GM21381 (cell line): ENCODE results near the gene CPNE2.

Source experiments
- ATAC-seq: cut with Tn5 transposase; IDR thresholded peaks from one replicate; pipeline ENCODE4 v1.9.1; 2021; ENCODE audit warnings: mild to moderate bottlenecking, moderate library complexity; ENCODE audit not compliant: unreplicated experiment

The CPNE2 gene

DNA sequence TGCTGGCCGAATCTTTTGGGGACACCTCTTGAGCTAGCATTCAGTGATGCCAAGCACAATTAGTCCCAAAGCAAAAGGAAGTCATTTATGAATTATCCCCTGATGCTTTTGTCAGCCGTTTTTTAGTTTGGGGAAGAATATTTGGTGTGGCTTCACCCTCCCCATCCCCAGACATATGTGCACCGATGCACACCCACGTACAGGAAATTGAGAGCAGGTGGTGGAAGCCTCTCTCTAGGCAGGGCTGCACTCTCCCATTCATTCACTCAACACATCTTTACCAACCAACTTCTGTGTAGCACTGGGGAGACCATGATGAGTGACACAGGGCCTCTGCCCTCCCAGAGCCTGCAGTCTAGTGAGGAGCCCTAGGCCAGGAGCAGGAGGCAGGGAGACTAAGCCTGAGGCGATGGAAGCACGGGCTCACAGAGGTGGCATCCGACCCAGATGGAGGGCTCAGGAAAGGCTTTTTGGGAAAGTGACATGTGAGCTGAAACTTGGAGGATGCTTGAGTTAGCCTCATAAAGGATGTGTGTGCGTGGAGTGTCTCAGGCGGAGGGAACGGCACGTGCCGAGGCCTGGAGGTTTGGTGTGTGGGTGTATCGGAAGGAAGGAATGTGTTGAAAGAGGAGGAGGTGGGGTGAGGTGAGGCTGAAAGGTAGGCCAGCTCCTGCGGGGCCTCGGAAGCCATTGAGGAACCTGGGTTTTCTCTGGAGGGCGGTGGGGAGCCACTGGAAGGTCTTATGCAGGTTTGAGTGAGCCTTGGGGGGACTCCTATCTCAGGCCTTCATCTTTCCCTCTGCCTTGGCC is 49.6 kb downstream of the CPNE2 start:
- no peak for ATAC-seq

GRCh38 chr16:57143149-57143921 is 51.0 kb downstream of the CPNE2 start:
- ATAC-seq, result no peak

- ATAC-seq, result no peak
Observed at GRCh38 chr16:57144027-57144426, 51.6 kb downstream of the CPNE2 start.

- ATAC-seq, result no peak
Observed at GRCh38 chr16:57145046-57146021, 53.0 kb downstream of the CPNE2 start.

DNA sequence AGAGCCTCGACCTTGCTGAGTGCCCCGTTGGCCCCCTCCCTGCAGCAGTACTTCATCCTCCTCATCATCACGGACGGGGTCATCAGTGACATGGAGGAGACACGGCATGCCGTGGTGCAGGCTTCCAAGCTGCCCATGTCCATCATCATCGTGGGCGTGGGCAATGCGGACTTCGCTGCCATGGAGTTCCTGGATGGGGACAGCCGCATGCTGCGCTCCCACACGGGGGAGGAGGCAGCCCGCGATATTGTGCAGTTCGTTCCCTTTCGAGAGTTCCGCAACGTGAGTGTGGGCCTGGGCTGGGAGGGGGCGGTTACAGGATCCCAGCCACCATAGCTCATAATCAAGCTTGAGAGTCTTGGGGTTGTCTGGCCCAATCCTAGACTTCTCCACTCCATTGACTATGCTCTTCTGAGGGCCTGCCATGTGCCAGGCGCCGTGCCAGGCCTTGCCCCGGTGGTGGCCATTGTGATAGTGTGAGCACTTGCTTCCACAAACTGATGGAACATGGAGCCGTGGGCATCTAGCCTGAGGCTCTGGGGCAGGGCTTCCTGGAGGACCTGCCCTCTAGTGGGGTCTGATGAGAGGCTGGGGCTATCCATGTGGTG is 53.8 kb downstream of the CPNE2 start:
- no peak for ATAC-seq

DNA sequence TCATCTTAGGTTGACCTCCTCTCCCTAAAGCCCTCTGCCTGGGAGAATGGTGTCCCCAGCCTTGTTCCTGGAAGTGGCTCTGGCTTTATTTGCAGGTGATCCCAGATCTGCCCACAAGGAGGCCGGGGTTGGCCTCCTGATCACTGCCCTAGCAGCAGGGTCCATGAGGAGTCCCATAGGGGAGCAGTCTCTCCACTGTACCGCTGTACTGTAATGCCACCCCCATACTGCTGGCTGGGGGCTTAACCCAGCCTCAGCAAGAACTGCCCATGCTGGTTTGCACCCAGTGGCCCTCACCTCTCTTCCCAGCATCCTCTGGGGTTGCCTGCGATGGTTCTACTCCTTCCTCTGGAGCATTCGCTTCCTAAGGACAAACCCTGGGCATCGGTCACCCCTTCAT is 54.4 kb downstream of the CPNE2 start:
- ATAC-seq, result no peak

GRCh38 chr16:57147381-57148221 is 55.2 kb downstream of the CPNE2 start:
- no peak for ATAC-seq

DNA sequence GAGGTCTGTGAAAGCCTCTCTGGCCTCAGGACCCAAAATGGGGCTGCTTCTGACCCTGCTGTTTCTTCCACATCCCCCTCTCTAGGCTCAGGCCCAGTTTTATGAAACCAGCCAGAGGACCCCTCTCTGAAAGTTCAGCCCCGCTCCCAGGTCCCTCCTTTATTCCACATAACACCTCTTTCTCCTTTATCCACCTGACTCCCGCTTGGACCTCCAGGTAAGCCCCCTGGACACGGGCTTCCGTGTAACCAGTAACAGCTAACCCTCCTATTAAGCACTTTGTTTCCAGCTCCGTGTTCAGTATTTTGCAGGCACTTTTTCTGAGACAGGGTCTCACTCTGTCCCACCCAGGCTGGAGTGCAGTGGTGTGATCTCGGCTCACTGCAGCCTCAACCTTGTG is 56.1 kb downstream of the CPNE2 start:
- no peak for ATAC-seq

DNA sequence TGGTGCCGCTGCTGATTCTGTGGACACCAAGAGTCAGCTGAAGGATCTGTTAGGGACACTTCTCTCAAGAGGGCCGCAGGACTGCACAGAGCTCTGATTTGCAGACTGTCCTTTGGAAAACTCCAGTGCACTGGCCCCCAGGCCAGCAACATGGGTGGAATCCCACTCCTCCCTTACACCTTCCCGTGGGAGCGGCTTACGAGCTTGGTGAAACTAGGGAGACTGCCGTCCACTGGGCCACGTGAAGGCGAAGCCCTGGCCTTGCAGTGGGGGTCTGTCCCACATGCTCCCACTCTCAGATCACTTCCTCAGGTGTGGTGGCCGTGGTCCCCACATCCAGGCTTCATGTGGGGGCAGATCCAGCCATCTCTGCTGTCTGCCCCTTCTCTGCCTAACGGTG is 57.0 kb downstream of the CPNE2 start:
- ATAC-seq, result no peak

DNA sequence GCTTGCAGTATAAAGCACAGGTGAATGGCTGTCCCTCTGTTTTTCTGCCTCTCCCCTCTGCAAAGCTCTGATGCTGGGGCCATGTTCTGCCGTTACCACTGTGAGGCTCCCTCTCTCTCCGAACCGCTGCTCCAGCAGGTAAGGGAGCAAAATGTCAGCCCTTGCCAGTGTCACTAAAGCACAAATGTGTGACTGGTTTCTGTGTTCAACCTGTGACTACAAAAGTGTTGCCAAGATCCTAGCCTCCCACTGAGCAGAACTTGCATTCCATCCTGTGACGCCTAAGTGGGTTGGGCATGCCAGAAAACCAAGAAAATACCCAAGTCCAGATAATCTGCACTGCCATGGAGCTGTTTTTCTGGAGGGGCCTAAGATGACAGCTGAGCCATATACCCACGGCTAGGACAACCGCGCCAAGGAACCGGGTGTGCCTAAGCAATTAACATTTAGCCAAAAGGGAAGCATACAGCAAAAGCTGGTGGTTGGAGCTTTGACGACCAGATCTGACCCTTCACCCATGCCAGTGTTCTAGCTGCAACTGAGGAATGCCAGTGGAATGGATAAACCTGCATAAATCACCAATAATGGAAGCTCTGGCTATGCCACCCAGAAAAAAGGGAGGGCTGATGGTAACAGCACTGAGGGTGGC is 58.4 kb downstream of the CPNE2 start:
- ATAC-seq, result no peak

DNA sequence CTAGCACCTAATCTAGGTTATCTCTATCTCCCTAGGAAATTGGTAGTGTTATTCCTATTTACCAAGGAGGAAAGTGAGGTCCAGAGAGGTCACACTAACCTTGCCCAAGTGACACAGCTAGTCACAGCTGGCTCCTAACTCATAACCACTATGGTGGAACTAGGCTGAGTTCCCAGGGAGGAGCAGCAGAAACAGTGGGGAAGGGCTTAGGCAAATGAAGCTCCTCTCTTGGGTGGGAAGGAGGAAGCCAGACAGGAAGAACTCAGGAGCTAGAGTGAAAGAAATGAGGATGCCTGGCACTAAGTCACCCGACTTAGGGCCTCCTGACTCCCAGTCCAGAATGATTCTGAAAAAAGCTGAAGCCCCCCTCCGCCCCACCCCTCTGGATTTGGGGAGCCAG is 59.0 kb downstream of the CPNE2 start:
- ATAC-seq, result no peak

- ATAC-seq, result no peak
Observed at GRCh38 chr16:57152096-57153093, 60.0 kb downstream of the CPNE2 start.

- no peak for ATAC-seq
Observed at GRCh38 chr16:57153841-57154240, 61.5 kb downstream of the CPNE2 start.

DNA sequence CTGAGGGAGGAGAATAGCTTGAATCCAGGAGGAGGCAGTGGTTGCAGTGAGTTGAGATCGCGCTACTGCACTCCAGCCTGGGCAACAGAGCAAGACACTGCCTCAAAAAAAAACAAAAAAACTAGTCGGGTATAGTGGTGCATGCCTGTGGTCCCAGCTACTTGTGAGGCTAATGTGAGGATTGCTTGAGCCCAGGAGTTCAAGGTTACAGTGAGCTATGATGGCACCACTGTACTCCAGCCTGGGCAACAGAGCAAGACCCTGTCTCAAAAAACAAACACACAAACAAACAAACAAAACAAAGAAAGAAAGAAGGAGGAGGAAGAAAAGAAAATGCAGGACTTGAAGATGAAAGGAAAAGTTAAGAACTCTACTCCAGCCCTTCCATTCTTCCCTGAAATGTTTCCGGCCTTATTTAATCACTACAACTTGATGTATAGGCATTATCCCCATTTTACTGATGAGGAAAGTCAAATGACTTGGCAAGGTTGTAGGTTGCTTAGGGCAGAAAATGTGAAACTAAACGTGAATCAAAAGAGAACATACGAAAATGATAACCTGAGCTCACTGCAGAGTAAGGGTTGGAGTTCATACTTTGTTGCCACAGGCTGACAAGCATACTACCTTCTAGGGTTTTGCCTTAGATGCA is 63.4 kb downstream of the CPNE2 start:
- no peak for ATAC-seq

GRCh38 chr16:57156351-57156703 is 63.9 kb downstream of the CPNE2 start:
- no peak for ATAC-seq

GRCh38 chr16:57157533-57157932 is 65.2 kb downstream of the CPNE2 start:
- ATAC-seq, result no peak

DNA sequence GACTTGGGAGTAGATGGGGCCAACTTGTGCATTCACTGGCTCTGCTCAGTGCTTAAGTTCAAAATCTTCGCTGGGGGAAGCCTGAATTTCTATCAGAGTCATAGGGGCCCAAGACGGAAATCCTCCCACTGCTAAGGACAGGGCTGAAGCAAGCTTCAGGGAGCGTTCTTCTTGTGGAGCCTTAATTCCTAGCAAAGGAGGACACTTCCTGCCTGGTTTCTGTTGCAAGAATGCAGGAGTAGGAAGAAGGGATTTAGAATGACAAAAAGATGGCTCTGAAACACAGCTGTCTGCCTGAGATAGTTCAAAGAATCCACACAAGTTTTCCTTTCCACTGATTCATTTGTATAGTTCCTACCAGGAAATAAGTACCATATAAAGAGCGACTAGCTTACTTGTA is 67.1 kb downstream of the CPNE2 start:
- no peak for ATAC-seq

DNA sequence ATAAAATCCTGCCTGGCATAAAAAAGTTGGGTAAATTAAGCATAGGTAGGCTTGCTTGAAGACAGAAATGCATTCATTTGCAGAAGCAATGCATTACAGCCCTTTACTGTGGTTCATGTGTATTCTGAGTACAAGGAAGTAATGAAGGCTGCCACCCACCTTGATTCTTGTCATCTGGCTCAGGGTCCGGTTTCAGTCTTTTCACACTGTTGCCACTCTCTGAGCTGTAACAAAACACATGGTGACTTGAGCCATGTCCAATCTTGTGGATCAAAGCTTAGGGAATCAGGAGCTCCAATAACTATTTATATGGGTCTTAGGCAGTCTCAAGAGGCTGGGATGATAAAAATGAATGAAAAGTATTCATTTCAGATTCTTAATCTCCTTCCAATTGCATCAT is 71.5 kb downstream of the CPNE2 start:
- ATAC-seq, result no peak
